Measurements from ENCODE around the gene DYNLL2.

Gene DYNLL2

DNA sequence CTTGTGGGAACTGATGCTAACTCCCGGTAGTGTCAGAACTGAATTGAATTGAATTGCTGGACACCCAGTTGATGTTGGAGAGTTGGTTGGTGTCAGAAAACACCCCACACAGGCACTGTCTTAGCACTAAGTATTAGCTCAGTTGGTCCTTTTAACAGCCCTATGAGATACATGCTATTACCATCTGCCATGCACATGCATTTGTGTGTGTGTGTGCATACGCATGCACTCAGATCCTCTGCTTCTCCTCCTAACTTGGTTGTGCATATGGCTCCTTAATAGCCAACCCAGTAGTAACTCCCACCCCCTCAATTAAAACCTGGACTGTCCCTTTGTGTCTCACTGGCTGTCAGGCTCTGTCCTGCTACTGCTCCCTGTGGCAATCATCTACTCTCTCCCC lies 32.3 kb upstream of the DYNLL2 start:
- H3K4me1 ChIP-seq (ENCODE audit: insufficient read depth, low read length, poor library complexity, severe bottlenecking) = no peaks in the 10 kb centered on the region
- no peak overlapping the region for H3K9ac ChIP-seq (ENCODE audit: low read depth, low read length, poor library complexity, severe bottlenecking)
- TF ChIP-seq, protein P1, sequence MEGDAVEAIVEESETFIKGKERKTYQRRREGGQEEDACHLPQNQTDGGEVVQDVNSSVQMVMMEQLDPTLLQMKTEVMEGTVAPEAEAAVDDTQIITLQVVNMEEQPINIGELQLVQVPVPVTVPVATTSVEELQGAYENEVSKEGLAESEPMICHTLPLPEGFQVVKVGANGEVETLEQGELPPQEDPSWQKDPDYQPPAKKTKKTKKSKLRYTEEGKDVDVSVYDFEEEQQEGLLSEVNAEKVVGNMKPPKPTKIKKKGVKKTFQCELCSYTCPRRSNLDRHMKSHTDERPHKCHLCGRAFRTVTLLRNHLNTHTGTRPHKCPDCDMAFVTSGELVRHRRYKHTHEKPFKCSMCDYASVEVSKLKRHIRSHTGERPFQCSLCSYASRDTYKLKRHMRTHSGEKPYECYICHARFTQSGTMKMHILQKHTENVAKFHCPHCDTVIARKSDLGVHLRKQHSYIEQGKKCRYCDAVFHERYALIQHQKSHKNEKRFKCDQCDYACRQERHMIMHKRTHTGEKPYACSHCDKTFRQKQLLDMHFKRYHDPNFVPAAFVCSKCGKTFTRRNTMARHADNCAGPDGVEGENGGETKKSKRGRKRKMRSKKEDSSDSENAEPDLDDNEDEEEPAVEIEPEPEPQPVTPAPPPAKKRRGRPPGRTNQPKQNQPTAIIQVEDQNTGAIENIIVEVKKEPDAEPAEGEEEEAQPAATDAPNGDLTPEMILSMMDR (conservative IDR thresholded peaks at IDR 0.05; ENCODE audit: low read length) = no peak
- no peak for TF ChIP-seq EZH2phosphoT487 (IDR thresholded peaks at IDR 0.05; ENCODE audit: borderline replicate concordance)
- no peaks in the 10 kb centered on the region for H3K9me2 ChIP-seq (replicated peaks; ENCODE audit: low read depth, low read length)
- H4K20me1 ChIP-seq (ENCODE audit: insufficient read depth, low read length, poor library complexity, severe bottlenecking) = no peaks in the 10 kb centered on the region
- H3K79me2 ChIP-seq (ENCODE audit: insufficient read depth, low read length) = no peaks in the 10 kb centered on the region
- no peaks in the 10 kb centered on the region for H3K9me3 ChIP-seq (ENCODE audit: insufficient read depth, low read depth, low read length)
- H3K4me2 ChIP-seq (ENCODE audit: low read depth, low read length, poor library complexity, severe bottlenecking) = no peak overlapping the region
- H2AFZ ChIP-seq (ENCODE audit: low read length) = no peak overlapping the region
- H3F3A ChIP-seq (ENCODE audit: low read depth) = no peaks in the 10 kb centered on the region
- no peaks in the 10 kb centered on the region for H3K27me3 ChIP-seq (ENCODE audit: insufficient read depth, low read length, poor library complexity, severe bottlenecking)
- H3K36me3 ChIP-seq (ENCODE audit: insufficient read depth, low read length) = no peaks in the 10 kb centered on the region
- H3K4me3 ChIP-seq (ENCODE audit: low read length, poor library complexity, severe bottlenecking) = no peak overlapping the region

DNA sequence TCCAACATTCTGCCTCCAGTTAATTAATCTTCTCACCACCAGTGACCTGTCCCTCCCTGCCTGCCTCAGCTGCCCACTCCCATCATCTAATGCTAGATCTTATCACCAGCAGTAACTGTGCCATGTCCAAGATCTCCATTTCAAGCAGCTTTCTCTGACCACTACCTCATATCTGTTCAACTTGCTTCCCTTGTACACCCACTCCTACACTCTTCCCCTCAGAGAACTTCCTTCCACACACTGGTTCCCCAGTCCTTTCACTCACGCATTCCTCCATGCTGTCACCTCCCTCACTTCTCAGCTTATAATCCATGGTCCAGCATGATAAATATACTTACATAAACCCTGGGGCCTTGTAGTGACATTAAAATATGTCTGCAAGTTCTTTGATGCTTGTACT lies 31.8 kb upstream of the DYNLL2 start:
- no peaks in the 10 kb centered on the region for H3K9me2 ChIP-seq (replicated peaks; ENCODE audit: low read depth, low read length)
- H3K4me3 ChIP-seq (ENCODE audit: low read length, poor library complexity, severe bottlenecking) = no peak overlapping the region
- no peaks in the 10 kb centered on the region for H3F3A ChIP-seq (ENCODE audit: low read depth)
- no peaks in the 10 kb centered on the region for H3K4me1 ChIP-seq (ENCODE audit: insufficient read depth, low read length, poor library complexity, severe bottlenecking)
- TF ChIP-seq EZH2phosphoT487 (IDR thresholded peaks at IDR 0.05; ENCODE audit: borderline replicate concordance) = no peak
- TF ChIP-seq, protein P1 (conservative IDR thresholded peaks at IDR 0.05; ENCODE audit: low read length) = no peak
- no peaks in the 10 kb centered on the region for H4K20me1 ChIP-seq (ENCODE audit: insufficient read depth, low read length, poor library complexity, severe bottlenecking)
- no peak overlapping the region for H3K4me2 ChIP-seq (ENCODE audit: low read depth, low read length, poor library complexity, severe bottlenecking)
- H3K36me3 ChIP-seq (ENCODE audit: insufficient read depth, low read length) = no peaks in the 10 kb centered on the region
- H3K9ac ChIP-seq (ENCODE audit: low read depth, low read length, poor library complexity, severe bottlenecking) = no peak overlapping the region
- no peaks in the 10 kb centered on the region for H3K9me3 ChIP-seq (ENCODE audit: insufficient read depth, low read depth, low read length)
- H3K79me2 ChIP-seq (ENCODE audit: insufficient read depth, low read length) = no peaks in the 10 kb centered on the region
- H3K27me3 ChIP-seq (ENCODE audit: insufficient read depth, low read length, poor library complexity, severe bottlenecking) = no peaks in the 10 kb centered on the region
- no peak overlapping the region for H2AFZ ChIP-seq (ENCODE audit: low read length)

DNA sequence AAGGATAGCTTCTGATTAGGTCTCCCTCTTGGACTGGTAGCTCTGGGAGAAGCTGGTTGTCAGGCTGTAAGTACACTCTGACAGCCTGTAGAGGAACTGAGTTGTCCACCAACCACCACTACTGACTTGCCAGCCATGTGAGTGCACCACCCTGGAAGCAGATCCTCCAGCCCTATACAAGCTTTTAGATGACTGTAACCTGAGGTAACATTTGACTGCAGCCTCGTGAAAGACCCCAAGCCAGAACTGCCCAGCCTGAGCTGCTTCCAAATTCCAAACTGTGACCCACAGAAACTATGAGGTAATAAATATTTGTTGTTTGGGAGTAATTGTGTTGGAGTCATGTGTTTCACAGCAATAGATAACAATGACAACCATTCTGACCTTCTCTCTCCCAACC lies 30.8 kb upstream of the DYNLL2 start:
- Histone ChIP-seq H3K9me2 (replicated peaks; ENCODE audit: low read depth, low read length) (no peaks in the 10 kb centered on the region), H3K4me2 (ENCODE audit: low read depth, low read length, poor library complexity, severe bottlenecking) (no peak overlapping the region), H3K9me3 (ENCODE audit: insufficient read depth, low read depth, low read length) (no peaks in the 10 kb centered on the region), H3K36me3 (ENCODE audit: insufficient read depth, low read length) (no peaks in the 10 kb centered on the region), H3K9ac (ENCODE audit: low read depth, low read length, poor library complexity, severe bottlenecking) (no peak overlapping the region), H3K27me3 (ENCODE audit: insufficient read depth, low read length, poor library complexity, severe bottlenecking) (no peaks in the 10 kb centered on the region), H3K4me3 (ENCODE audit: low read length, poor library complexity, severe bottlenecking) (no peak overlapping the region), H4K20me1 (ENCODE audit: insufficient read depth, low read length, poor library complexity, severe bottlenecking) (no peaks in the 10 kb centered on the region), H3K79me2 (ENCODE audit: insufficient read depth, low read length) (no peaks in the 10 kb centered on the region), H3K4me1 (ENCODE audit: insufficient read depth, low read length, poor library complexity, severe bottlenecking) (no peaks in the 10 kb centered on the region), H3F3A (ENCODE audit: low read depth) (no peaks in the 10 kb centered on the region), H2AFZ (ENCODE audit: low read length) (no peak overlapping the region)
- TF ChIP-seq, protein P1 (conservative IDR thresholded peaks at IDR 0.05; ENCODE audit: low read length) = no peak
- TF ChIP-seq EZH2phosphoT487 (IDR thresholded peaks at IDR 0.05; ENCODE audit: borderline replicate concordance) = no peak

All from Loucy (cell line).